Right renal pelvis (tissue), 4 donors: ENCODE data around the gene GORASP2. TPM values are rescaled to one million over a fixed set of nuclear protein-coding genes. Genes with fewer than 3 reads are reported as not detected.
"Not testable (repeated sequence)": the region's sequence is repeated elsewhere in the genome, so short reads cannot be mapped to it uniquely, and the experiment has no call there.

Source experiments
- DNase-seq, 4 donors: peaks; one replicate each; pipeline ENCODE4 v3.0.0-alpha.2; 2013; ENCODE audit warnings: low read depth in 4 of 4, low spot score in 3 of 4, missing footprints in 1 of 4
- polyA plus RNA-seq, 4 donors: library from polyadenylated mRNA; unstranded; fragments of 120-200 nt; gene quantifications; one replicate each; pipeline ENCODE4 v1.2.1, GENCODE V29; 2013; ENCODE audit not compliant: insufficient read length in 4 of 4

Gene GORASP2
- polyA plus RNA-seq: 10 to 100 TPM; 79.4 to 96.5 (median 93.8) TPM

GRCh38 chr2:170928824-170929685 lies at the start of gene GORASP2:
GORASP2 (plus strand) TSS chr2:170929253; CDS start chr2:170929341, 88 bp downstream.
- DNase-seq: peak; percentile 93 to 98 (median 96)

- no peak for DNase-seq
Observed at GRCh38 chr2:170881840-170882239, 47.2 kb upstream of the GORASP2 start.

- no peak for DNase-seq
Observed at GRCh38 chr2:170882758-170883157, 46.3 kb upstream of the GORASP2 start.

GRCh38 chr2:170883683-170884082 lies 45.4 kb upstream of the GORASP2 start:
- DNase-seq: no peak

GRCh38 chr2:170885130-170885791 lies 43.8 kb upstream of the GORASP2 start:
- no peak for DNase-seq

GRCh38 chr2:170886386-170886785 lies 42.7 kb upstream of the GORASP2 start:
- DNase-seq: no peak

- no peak for DNase-seq
Observed at GRCh38 chr2:170887496-170887895, 41.6 kb upstream of the GORASP2 start.

GRCh38 chr2:170887896-170888295 lies 41.2 kb upstream of the GORASP2 start:
- DNase-seq: no peak

- DNase-seq: no peak
Observed at GRCh38 chr2:170891893-170892292, 37.2 kb upstream of the GORASP2 start.

- no peak for DNase-seq
Observed at GRCh38 chr2:170892391-170892951, 36.6 kb upstream of the GORASP2 start.

- no peak for DNase-seq
Observed at GRCh38 chr2:170895023-170895757, 33.9 kb upstream of the GORASP2 start.

GRCh38 chr2:170896622-170897021 lies 32.4 kb upstream of the GORASP2 start:
- DNase-seq: no peak

GRCh38 chr2:170897108-170897507 lies 31.9 kb upstream of the GORASP2 start:
- DNase-seq: no peak

- no peak for DNase-seq
Observed at GRCh38 chr2:170905864-170906263, 23.2 kb upstream of the GORASP2 start.

- DNase-seq: no peak
Observed at GRCh38 chr2:170911314-170911889, 17.7 kb upstream of the GORASP2 start.

GRCh38 chr2:170914994-170915666 lies 13.9 kb upstream of the GORASP2 start:
- DNase-seq: not testable (repeated sequence)

- DNase-seq: no peak
Observed at GRCh38 chr2:170917219-170917913, 11.7 kb upstream of the GORASP2 start.

GRCh38 chr2:170917957-170918356 lies 11.1 kb upstream of the GORASP2 start:
- DNase-seq: no peak

- DNase-seq: not testable (repeated sequence)
Observed at GRCh38 chr2:170921873-170922272, 7.2 kb upstream of the GORASP2 start.
